HG03060 (cell line): ENCODE data around the gene UST.

Experiments used
- ATAC-seq: cut with Tn5 transposase; IDR thresholded peaks from one replicate; pipeline ENCODE4 v1.9.1; 2021; ENCODE audit warnings: low read depth, moderate number of reproducible peaks; ENCODE audit not compliant: unreplicated experiment

UST gene

DNA sequence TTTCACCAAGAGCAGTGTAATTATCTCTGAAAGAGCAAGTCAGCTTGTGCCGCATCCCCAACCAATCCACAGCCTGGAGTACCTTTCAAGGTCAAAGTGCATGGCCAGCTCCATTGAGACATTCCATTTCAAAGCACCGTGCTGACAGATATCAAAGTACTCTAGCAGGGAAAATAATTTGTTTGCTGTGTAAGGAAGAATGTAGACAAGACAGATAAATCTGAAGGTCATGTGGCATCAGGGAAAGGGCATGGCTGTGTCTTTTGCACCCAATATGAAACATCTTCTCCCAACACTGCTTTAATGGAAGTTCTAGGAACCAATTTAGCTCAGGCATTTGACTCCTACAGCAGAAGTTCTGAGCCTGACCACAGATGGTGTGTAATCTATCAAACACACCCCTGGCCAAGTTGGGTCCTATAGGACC lies 328.0 kb downstream of the UST start:
- no peak for ATAC-seq

DNA sequence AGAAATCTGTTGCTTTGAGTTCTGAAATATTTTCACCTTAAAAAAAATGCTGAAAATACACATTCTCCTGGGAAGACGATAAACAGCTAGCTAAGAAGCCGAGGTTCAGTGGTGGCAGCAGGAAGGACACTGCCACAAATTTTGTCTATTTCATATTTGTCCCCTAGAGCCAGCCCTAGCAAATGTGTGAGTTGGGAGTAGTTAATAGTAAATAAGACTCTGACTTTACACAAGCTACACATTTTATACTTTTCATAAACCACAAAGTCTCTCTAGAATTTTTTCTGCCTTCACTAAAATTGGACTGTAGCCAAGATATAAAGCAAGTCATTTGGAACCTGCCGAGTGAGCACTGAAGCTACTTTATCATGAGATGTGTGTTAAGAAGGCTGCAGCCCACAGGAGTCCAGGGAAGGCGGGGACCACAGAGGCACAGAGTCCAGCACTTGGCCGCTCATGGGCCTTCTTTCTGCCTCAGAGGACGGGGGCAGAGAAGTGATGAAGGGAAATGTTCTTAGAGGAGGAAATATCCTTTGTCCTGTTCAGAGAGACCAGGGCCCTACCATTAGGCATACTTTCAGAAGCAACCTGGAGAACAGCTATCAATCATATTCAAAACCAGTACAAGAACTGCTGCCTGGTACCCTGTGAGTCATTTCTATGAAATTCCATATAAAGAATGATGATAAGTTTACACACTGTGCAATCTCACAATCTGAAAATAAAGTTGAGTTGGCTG lies 329.0 kb downstream of the UST start:
- no peak for ATAC-seq

DNA sequence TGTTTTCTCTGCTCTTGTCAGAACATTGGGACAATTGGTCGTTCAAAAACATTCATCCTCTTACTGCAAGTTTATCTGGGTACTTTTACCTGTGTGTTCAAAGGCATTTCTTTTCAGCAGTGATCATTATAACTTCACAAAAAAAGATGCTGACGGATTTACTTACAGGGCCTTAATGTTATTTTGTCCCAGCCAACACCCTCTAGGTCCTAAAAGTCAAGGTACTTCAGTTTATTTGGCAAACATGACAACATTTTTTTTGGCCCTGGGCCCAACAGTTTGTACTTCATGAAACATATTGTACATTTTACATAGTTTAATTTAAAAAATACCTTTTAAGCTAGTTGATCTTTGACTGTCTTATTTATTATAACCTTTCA lies 329.5 kb downstream of the UST start:
- ATAC-seq = no peak

GRCh38 chr6:149077208-149077607 lies 330.4 kb downstream of the UST start:
- ATAC-seq = no peak

DNA sequence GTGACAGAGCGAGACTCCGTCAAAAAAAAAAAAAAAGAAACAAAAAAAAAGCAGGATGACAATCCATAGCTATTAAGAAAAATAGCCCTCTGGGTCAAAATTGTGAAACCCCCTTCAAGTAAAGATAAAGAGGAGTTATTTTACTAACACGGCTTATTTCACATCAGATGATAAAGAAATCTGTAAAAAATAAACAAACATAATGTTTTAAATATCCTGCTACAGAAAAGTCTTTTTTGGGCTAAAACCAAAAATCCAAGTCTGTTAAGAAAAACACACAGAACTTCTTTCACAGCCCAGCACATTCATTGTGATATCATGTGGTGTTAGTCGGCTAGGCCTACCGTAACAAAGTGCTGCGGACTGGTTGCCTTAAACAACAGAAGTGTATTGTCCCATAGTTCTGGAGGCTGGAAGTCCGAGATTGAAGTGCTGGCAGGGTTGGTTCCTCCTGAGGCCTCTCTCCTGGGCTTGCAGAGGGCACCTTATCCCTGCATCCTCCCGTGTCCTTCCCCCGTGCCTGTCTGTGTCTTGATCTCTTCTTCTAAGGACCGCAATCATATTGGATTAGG lies 331.5 kb downstream of the UST start:
- no peak for ATAC-seq

- no peak for ATAC-seq
Observed at GRCh38 chr6:149079456-149079855, 332.6 kb downstream of the UST start.

DNA sequence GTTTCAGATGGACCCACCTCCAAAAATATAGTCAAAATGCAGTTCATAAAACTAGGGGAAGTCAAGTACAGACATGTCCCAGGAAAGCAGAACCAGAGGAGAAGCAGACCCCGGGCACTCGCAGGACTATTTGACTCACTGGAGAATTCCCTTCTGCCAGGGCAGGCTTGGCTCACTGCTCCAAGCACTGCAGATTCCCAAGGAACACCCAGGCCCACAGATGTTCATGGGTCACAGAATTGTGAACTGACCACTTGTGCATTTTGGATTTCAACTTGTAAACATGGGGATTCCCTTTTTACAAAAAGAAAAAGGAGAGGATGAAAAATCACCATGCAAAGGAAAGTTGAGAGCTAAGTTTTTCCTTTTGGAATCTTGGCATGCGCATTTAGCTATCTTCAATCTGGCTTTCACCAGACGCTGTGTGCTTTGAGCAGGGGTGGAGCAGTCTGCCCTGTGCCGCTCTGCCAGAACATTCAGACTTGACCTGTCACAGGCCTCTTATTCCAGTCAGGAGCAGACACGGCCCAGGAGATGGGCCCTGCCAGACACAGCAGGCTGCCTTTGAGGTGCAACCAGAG lies 333.2 kb downstream of the UST start:
- no peak for ATAC-seq

GRCh38 chr6:149080511-149080910 lies 333.7 kb downstream of the UST start:
- ATAC-seq = no peak

- no peak for ATAC-seq
Observed at GRCh38 chr6:149081281-149081680, 334.5 kb downstream of the UST start.

DNA sequence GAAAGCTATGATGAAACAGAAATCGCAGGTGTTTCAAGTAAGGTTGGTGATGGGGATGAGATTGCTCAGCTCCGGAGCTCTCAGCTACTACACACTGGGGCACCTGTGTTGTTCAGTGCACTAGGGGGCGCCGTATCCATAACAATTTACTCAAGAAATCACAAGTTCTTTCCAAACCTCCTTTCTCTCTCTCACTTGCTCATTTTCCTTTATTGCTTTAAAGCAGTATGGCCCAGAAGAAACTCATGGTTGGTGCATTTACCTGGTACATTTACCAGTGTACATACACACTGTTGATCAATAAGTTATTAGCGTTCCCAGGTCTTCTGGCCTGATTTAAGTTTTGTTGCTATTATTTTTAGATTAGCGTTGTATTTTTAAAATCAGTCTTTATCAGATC lies 335.5 kb downstream of the UST start:
- ATAC-seq = no peak

DNA sequence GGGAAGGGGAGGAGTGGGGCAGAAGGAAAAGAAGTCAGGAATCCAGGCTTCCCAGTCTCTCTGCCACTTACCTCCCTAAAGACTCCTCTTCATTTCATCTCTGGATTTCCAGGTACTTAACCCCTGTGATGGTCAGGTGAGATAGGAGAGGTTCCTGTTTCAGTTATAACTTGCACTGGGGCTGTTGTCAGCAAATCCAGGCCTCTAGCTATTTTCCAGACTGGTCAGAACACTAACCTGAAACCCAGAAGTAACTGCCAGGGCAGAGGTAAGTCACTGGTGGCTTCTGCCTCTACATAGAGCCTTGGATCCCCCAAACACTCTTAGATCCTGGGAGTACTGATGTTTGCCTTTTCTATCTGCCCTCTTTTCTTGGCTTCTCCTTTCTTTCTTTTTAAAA lies 337.2 kb downstream of the UST start:
- ATAC-seq = no peak

DNA sequence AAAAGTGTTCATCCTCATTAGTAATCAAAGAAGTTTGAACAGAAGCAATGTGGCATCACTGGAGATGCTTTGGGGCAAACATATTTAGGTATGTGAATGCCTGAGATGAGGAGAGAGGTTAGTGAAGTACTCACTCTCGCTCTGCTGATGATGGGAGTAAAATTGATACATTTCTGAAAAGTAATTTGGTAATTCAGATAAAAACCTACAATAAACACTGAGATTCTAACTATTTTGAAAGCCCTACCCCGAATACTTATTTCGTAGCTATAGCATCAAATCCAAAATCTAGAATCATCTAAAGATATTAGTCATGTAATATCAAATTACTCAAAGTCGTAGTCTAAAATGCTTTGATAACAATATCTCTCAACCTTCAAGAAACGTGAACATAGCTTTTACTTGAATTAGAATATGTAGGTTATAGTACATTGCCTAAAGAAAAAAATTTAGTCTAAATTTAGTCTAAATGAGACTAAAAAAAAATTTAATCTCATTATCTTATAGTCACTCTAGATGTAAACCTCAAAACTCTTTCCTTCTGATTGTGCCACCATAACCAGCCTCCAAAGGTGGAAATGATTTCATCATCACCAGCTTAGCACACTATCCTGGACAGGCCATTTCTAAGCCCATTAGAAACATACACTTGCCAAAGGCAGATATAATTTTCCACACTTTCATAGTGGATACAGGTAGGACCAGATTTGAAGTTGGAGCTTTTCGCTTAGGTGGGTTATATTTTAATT lies 338.2 kb downstream of the UST start:
- ATAC-seq = no peak

- no peak for ATAC-seq
Observed at GRCh38 chr6:149085557-149085938, 338.7 kb downstream of the UST start.

GRCh38 chr6:149086363-149086762 lies 339.5 kb downstream of the UST start:
- no peak for ATAC-seq

- no peak for ATAC-seq
Observed at GRCh38 chr6:149087898-149088297, 341.1 kb downstream of the UST start.

GRCh38 chr6:149088361-149088760 lies 341.5 kb downstream of the UST start:
- ATAC-seq = no peak

DNA sequence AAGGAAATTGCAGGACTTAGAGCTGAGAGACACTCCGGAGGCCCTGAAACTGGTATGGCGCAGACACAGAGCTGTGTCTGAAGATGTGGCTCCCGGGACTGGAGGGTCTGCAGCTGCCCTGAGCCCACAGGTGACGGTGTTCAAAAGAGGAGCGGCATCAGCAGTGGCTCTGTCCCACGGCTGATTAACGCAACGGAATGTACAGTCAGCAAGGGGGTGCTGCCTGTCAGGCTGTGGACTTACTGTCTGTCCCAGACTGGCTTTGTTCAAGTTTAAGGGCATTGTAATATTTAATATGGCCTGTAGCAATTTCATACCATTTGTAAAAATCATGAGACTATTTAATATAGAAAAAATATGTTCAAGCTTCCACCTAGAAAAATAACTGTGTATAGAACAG lies 342.7 kb downstream of the UST start:
- no peak for ATAC-seq

DNA sequence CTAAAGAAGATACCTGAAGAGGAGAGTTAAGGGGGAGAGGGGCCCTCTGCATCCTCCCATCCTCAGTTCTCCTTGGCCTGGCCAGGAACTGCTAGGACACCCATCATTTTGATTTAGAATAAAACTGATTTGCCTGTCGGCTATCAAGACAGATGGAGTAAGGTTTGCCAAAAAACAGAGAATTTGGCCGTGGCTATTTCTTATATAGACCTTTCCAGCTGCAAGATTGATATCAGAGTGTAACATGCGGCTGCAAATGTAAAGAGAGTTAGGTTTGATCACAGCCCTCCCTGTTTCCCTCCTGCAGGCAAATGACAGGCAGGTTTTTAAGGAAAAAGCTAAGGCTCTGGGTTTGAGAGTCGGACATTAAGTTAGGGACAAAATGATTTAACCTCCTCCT lies 344.1 kb downstream of the UST start:
- no peak for ATAC-seq

DNA sequence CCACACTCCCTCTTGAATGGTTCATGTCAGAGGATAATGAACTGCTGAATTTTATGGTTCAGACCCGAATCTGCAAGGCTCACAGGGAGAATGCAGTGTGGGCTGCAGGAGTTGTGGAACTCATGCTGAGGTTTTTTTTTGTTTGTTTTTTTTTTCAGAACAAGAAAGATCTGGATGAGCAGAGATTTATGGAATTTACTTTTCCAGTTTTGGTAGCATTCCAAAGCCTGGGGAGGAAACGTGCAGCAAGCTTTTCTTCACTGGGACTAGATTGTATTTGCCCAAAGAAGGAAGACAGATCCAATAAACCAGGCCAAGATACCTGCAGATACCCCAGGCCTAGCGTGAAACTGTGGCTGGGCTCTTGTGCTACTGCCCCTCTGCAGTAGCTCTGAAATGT lies 346.8 kb downstream of the UST start:
- no peak for ATAC-seq

DNA sequence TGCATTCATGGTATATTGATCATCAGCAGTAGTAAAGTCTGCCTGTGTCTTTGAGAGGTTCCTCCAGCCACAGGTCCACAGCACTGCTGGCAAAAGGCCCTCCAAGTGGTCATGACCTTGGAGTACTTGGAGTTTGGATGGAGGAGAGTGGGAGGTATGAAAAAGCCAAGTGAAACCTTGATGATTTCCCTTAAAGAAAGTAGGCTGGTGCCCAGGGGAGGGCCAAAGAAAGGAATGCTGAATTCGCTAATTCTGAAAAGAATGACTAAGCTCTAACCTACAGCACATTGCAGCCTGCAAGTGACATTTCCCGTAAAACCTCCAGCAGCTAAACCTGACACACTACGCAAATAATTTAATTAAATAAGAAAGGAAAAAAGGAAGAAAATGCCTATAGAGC lies 347.3 kb downstream of the UST start:
- no peak for ATAC-seq

GRCh38 chr6:149094934-149095351 lies 348.1 kb downstream of the UST start:
- no peak for ATAC-seq

GRCh38 chr6:149095842-149096241 lies 349.0 kb downstream of the UST start:
- no peak for ATAC-seq
